GM21423 (cell line): ENCODE data around the gene FNIP1.
A peak's percentile ranks its signal among the peaks of the same experiment; 100 is the strongest.
"Not testable (repeated sequence)": the region's sequence is repeated elsewhere in the genome, so short reads cannot be mapped to it uniquely, and the experiment has no call there.

Source experiments
- ATAC-seq: cut with Tn5 transposase; IDR thresholded peaks from one replicate; pipeline ENCODE4 v1.9.1; 2021; ENCODE audit warnings: mild to moderate bottlenecking, moderate library complexity; ENCODE audit not compliant: unreplicated experiment

FNIP1 gene

DNA sequence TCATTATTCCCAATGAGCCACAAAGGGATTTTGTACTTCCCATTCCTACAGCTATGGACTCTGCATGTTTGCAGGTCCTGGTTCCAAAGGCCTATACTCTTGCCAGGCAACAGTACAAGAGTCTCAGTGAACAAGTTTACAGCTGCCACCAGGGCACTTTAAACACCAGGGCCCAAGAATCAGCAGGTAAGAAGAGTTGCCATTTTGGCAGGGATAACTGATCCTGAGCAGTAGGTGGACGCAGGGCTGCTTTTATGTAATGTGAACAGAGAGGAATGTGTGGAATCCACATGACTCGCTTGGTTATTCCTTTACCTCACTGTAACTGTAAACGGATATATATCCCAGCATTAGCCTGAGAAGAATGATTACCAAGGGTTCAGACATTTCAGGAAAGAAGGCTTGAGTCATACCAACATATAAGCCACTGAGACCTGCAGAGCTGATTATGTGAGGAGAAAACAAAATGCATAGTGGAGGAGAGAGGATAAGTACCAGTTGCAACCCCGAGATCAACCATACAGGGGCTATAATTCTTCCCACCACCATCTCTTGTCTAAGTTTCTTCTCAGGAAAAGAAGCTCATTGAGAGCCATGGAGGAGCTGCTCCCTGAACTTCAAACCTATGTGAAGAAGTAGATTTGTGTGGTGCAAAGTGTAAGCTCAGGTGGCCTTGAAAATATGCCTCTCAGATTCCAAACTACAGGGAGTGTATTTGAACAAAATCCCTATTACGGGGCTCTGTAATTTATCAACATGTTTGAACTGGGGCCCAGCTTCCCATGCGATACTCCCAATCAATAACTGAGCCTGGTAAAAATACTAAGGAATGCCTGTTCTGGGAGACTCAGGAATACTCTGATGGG is 186.4 kb downstream of the FNIP1 start:
- no peak for ATAC-seq

DNA sequence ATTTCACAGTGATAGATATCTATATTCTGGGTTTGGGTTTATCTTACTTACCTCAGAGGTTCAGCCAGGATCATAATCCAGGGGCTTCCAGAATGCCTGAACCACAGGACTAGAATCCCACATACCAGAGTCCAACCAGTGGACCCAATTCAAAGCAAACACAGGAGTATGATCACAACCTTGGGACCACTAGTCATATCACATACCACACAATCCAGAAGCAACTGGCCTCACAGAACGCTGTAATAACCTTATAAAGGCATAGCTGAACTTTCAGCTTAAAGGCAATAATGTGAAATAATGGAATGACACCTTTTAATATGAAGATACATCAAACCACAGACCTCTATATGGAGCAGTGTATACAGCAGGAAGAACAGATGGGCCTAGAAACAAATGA is 187.0 kb downstream of the FNIP1 start:
- no peak for ATAC-seq

DNA sequence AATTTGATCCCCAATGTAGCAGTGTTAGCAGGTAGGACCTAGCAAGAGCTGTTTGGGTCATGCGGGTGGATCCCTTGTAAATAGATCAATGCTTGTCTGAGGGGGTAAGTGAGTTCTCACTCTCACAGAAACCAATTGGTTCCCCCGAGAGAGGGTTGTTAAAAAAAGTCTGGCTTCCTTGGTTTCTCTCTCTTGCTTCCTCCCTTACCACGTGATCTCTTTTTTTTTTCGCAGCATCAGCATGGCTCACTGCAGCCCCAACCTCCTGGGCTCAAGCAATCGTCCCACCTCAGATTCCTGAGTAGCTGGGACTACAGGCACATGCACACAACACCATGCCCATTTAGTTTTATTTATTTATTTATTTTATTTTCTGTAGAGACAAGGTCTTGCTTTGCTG is 188.2 kb downstream of the FNIP1 start:
- no peak for ATAC-seq

DNA sequence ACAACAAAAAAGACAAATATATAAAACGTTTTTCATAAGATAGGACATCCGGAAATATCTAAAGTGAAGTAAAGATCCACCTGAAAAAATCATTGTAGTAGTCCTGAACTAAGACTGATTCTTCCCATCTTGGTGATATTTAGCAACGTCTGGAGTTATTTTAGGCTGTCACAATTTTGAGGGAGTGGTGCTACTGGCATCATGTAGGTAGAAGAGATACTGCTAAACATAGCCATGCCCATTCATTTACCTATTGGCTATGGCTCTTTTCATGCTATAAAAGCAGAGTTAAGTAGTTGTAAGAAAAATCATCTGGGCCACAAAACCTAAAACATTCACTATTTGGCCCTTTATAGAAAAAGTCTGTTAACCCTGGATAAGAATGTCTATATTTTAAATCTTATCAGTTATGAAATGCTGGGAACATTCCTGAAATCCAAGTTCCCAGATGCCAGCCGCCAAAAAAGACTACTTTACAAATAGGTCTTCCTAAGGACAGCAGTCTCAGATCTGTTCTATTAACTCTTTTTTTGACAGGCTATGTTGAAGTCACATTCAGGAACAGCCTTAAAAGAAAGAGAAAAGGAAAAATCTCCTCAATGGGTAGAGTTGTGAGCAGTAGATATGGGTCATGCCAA is 188.8 kb downstream of the FNIP1 start:
- no peak for ATAC-seq

DNA sequence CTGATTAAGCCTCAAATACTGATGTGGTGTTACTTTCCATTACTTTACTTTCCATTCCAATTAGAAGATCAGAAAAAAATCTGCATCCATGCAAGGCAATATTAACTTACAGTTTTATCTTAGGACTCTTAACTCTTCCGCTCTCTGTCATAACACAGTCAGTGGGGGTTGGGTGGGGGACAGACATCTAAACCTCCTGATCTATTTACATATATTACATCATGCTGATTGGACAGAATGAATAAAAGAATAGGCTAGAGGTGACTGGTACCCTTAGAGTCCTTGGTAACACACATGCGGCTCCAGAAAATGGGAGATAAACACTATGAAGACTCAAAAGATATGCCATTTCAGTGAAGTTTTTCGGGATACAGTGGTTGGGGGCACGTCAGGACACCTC is 189.4 kb downstream of the FNIP1 start:
- ATAC-seq = no peak

DNA sequence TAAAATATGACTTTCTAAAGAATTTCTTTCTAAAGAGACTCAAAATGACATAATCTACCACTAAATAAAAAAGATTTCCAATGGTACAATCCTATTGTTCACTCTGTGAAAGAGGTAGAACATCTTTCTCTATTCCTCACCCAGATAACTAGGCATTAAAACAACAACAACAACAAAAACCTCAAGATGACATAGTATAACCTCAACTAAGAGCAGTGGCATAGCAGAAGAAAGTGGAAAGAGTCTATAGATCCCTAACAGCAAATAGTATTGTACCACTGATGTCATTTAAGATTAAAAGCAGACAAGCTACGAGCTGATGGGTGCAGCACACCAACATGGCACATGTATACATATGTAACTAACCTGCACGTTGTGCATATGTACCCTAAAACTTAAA is 191.7 kb downstream of the FNIP1 start:
- no peak for ATAC-seq

DNA sequence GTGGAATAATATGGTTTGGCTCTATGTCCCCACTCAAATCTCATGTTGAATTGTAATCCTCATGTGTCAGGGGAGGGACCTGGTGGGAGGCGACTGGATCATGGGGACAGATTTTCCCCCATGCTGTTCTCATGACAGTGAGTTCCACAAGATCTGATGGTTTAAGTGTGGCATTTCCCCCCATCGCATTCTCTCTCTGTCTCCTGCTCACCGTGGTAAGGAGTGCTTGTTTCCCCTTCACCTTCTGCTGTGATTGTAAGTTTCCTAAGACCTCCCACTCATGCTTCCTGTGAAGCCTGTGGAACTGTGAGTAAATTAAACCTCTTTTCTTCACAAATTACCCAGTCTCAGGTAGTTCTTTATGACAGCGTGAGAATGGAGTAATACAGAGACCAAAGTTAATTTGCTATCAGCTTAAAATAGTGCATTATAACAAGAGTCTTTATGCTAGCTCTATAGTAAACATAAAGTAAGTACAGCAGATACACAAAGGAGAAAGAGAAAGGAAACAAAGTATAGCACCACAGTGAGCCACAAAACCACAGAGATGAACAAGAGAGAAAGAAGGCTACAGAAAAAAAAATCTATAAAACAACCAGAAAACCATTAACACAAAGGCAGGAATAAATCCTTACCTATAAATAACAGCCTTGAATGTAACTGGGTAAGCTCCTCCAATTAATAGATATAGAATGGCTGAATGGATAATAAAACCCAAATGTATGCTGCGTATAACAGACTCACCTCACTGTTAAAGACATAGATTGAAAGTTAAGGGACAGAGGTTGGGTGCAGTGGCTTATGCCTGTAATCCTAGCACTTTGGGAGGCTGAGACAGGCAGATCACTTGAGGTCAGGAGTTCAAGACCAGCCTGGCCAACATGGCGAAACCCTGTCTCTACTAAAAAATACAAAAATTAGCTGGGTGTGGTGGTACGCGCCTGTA is 201.5 kb downstream of the FNIP1 start:
- peak; percentile 71 for ATAC-seq

DNA sequence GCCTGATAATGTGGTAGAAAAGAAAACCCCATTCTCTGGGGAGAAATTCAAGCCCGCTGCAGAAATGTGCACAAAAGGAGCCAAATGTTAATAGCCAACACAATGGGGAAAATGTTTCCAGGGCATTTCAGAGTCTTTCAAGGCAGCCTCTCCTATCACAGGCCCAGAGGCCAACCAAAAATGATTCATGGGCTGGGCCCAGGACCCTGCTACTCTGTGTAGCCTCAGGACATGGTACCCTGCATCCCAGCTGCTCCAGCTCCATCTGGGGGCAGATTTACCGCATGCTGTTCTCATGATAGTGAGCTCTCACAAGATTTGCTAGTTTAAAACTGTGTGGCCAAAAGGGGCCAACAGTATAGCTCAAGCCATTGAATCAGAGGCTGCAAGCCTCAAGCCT is 202.9 kb downstream of the FNIP1 start:
- no peak for ATAC-seq

DNA sequence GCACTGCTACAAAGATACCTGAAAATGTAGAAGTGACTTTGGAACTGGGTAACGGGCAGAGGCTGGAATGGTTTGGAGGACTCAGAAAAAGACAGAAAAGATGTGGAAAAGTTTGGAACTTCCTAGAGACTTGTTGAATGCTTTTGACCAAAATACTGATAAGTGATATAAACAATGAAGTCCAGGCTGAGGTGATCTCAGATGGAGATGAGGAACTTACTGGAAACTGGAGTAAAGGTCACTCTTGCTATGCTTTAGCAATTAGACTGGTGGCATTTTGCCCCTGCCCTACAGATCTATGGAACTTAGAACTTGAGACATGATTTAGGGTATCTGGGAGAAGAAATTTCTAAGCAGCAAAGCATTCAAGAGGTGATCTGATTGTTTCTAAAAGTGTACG is 203.4 kb downstream of the FNIP1 start:
- not testable (repeated sequence) for ATAC-seq
